ENCODE data around the gene GUCY1A1. TPM values are rescaled to one million over a fixed set of nuclear protein-coding genes. Genes with fewer than 3 reads are reported as not detected.

GUCY1A1 gene
- 0.08 and 0.42 TPM in 2 replicates for total RNA-seq

GRCh38 chr4:155666344-155667221 lies at the start of gene GUCY1A1:
TSS of gene GUCY1A1 (plus strand) at chr4:155666848. CDS start at chr4:155696868, 30,020 bp downstream.

GRCh38 chr4:155758481-155759371 lies 92.1 kb downstream of the GUCY1A1 start, which contains the start of gene GUCY1B1:
TSS of gene GUCY1B1 (plus strand) at chr4:155759021. CDS start at chr4:155759141, 120 bp downstream.

Other genes with a start within 250 kb of the GUCY1A1 start
- gene GUCY1B1, start 92.2 kb downstream of the GUCY1A1 start, total RNA-seq = 0.23 and 0.84 TPM in 2 replicates
- not detected in 2 replicates for gene ASIC5, start 199.4 kb downstream of the GUCY1A1 start, total RNA-seq
- gene TDO2, start 236.8 kb downstream of the GUCY1A1 start, total RNA-seq = not detected in 2 replicates

All from hair follicular keratinocyte (primary cell).